Measurements from ENCODE around the gene ARHGEF1. TPM values are rescaled to one million over a fixed set of nuclear protein-coding genes. Genes with fewer than 3 reads are reported as not detected.

Gene ARHGEF1
- total RNA-seq, 1 donor from 2014 or later: 638 TPM

DNA sequence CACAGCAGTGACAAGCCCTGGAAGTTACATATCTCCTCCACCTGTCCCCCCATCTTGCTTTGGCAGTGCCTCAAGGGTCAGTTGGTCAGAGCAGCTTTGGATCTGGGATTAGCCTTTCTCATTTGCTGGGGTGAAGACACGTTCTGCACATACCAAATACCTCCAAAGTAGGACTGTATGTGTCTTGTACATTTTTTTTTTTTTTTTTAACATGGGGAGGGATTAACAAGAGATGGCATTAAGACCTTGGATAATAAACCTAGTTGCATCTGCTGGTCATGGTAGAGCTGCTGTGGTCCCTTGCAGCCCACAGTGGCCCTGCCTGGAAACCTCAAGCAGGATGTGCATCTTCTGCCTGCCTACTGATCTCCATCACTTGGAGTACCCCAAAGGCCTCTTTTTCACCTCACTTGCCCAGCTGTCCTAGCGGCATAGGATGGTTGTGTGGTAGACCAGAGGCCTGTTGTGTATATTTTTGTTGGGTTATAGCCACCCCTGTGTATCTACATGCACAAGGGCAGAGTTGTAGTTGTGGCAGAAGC is 20.5 kb upstream of the ARHGEF1 start:
- intact Hi-C loops (cut with micrococcal nuclease): loop anchor here (5.0 to 10.0 kb wide), 2 partner anchors 315 to 1438 kb away; partner anchors contain the start of gene SERTAD1

GRCh38 chr19:41863209-41863931 is 19.6 kb upstream of the ARHGEF1 start:
- intact Hi-C loops (cut with micrococcal nuclease): loop anchor here (5.0 to 10.0 kb wide), 2 partner anchors 316 to 1439 kb away; partner anchors contain the start of gene SERTAD1

GRCh38 chr19:41864374-41864773 is 18.6 kb upstream of the ARHGEF1 start:
- intact Hi-C loops (cut with micrococcal nuclease): loop anchor here (5.0 to 10.0 kb wide), 2 partner anchors 317 to 1440 kb away; partner anchors contain the start of gene SERTAD1

DNA sequence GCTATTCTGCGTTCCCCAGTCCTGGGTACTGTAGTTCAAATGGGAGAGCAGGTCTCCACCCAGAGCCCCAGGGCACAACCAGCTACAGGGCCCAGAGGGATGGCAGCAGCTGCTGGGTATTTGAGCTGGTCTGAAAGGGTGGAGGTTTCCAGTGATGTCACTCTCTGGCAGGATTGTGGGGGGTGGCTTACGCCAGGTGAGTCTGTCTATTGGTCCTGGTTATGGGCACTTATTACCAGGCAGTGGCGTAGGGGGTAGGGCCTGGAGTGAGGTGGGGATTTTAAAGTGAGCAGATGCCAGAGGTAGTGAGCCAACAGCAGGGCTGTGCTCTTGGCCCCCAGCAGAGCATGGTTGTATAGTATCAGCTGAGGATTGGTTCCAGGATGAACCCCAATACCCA is 16.7 kb upstream of the ARHGEF1 start:
- intact Hi-C loops (cut with micrococcal nuclease): loop anchor here (10.0 kb wide), 1 partner anchor 1441 kb away; the partner anchor contains the start of gene SERTAD1

- intact Hi-C loops (cut with micrococcal nuclease): loop anchor here (10.0 kb wide), 1 partner anchor 1444 kb away; the partner anchor contains the start of gene SERTAD1
Measured at GRCh38 chr19:41868120-41868988, 14.6 kb upstream of the ARHGEF1 start.

- intact Hi-C loops (cut with micrococcal nuclease): loop anchor here (10.0 kb wide), 1 partner anchor 1444 kb away; the partner anchor contains the start of gene SERTAD1
Measured at GRCh38 chr19:41868989-41869300, 14.0 kb upstream of the ARHGEF1 start.

- intact Hi-C loops (cut with micrococcal nuclease): loop anchor here (10.0 kb wide), 1 partner anchor 1445 kb away; the partner anchor contains the start of gene SERTAD1
Measured at GRCh38 chr19:41869374-41869955, 13.5 kb upstream of the ARHGEF1 start.

GRCh38 chr19:41870401-41870873 is 12.5 kb upstream of the ARHGEF1 start:
- intact Hi-C loops (cut with micrococcal nuclease): loop anchor here (2.0 to 10.0 kb wide), 2 partner anchors 16 to 516 kb away; partner anchors contain the start of gene TGFB1

GRCh38 chr19:41871573-41872383 is 11.2 kb upstream of the ARHGEF1 start:
- intact Hi-C loops (cut with micrococcal nuclease): loop anchor here (1.0 to 10.0 kb wide), 4 partner anchors 11 to 517 kb away; partner anchors contain the start of genes RPS19 and TGFB1

- intact Hi-C loops (cut with micrococcal nuclease): loop anchor here (10.0 kb wide), 1 partner anchor 518 kb away; the partner anchor contains the start of gene TGFB1
Measured at GRCh38 chr19:41872384-41872774, 10.6 kb upstream of the ARHGEF1 start.

GRCh38 chr19:41872775-41873647 is 10.0 kb upstream of the ARHGEF1 start:
- intact Hi-C loops (cut with micrococcal nuclease): loop anchor here (1.0 to 10.0 kb wide), 2 partner anchors 62 to 518 kb away; partner anchors contain the start of gene TGFB1

DNA sequence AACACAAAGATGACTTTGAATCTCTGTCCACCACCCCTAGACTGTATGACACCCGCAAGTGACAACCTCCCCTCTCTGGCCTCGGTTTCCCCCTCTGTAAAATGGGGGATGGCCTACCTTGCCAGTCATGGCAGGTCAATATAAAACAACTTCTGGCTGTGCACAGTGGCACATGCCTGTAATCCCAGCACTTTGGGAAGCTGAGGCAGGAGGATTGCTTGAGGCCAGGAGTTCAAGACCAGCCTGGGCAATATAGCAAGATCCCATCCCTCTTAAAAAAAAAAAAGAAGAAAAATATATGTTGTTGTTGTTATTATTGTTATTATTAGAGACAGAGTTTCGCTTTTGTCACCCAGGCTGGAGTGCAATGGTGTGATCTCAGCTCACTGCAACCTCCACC is 7.0 kb upstream of the ARHGEF1 start:
- intact Hi-C loops (cut with micrococcal nuclease): loop anchor here (1.0 to 10.0 kb wide), 5 partner anchors 8 to 521 kb away; partner anchors contain the start of genes RABAC1 and TGFB1

GRCh38 chr19:41876847-41877832 is 5.8 kb upstream of the ARHGEF1 start, which contains the start of gene CD79A:
Gene CD79A, plus strand, starts transcription at chr19:41877279. Its CDS starts 26 bp downstream, at chr19:41877305.
- intact Hi-C loops (cut with micrococcal nuclease): loop anchor here (10.0 kb wide), 1 partner anchor 522 kb away; the partner anchor contains the start of gene TGFB1

DNA sequence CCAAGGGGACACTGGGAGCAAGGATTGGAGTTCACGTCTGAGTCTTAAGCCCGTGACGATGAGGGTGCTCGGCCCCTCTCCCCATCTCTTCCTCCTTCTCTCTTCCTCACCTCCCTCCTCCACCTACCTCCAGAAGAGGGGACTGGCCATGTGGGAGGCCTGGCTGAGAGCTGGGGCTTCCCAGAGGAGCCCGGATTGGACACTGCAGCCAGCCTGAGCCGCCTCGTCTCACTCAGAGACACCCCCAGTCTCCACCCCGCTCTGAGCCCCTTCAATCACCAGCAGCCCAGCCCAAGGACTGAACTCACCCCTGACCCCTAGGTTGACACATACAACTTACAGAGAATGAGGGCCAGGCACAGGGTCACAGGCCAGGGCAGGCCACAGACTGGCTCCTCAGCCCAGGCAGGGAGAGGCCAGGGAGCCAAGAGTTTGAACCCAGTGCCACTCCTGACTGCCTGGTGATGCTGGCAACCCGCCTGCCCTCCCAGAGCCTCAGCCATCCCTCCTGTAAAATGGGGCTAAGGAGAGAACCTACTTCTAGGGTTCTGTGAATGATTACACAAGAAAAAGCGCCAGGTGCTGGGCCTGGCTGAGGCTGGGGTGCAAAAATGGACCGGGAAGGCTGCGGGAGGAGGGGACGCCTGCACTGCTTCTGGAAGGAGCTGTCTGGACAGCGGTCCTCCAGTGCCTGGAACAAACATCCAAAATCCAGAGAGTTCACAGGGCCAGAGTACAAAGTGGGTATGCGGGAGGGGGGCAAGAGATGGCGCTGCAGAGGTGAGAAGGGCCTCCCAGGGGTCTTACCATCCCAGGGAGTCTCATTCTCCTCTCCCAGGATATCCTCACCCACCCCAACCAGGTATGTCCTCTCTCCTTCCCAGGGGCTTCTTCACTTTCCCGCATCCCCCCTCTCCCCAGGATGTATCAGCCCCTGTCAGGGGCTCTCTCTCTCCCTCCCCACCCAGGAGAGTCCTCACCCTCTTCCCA is 4.8 kb upstream of the ARHGEF1 start:
- intact Hi-C loops (cut with micrococcal nuclease): loop anchor here (10.0 kb wide), 1 partner anchor 523 kb away; the partner anchor contains the start of gene TGFB1

- intact Hi-C loops (cut with micrococcal nuclease): loop anchor here (10.0 kb wide), 1 partner anchor 524 kb away; the partner anchor contains the start of gene TGFB1
Measured at GRCh38 chr19:41879080-41879479, 3.9 kb upstream of the ARHGEF1 start.
